DMS 273 (cell line): ENCODE data around the gene RIOX2.

ENCODE experiments used
- DNase-seq: peaks from one replicate; lab custom pipeline; 2025; ENCODE audit not compliant: unreplicated experiment; lab: John Stamatoyannopoulos, UW

RIOX2 gene

DNA sequence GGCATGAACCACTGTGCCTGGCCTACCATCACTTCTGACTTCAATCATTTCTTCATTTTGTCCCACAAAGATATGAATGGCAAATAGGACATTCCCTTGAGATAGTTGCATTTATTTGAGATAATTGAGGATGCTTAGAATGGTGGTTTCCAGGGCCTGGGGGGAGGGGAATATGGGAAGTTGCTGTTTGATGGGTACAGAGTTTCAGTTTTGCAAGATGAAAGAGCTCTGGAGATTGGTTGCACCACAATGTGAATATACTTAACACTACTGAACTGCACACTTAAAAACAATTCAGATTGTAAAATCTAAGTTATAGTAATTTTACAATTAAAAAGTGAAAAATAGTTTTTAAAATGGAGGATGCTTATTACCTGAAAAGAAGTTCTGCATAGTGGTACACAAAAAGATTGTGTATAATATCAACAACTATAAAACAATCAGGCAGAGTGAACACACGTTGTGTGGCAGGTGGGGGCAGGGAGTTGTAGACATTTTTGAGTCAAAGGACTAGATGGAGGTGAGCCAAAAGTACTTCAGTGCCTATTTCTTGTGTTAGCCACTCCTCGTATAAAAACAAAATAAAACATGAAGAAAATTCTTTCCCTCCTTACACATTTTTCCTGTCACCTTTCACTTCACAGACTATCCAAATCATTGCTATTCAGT lies 18.5 kb upstream of the RIOX2 start:
- DNase-seq = no peak

DNA sequence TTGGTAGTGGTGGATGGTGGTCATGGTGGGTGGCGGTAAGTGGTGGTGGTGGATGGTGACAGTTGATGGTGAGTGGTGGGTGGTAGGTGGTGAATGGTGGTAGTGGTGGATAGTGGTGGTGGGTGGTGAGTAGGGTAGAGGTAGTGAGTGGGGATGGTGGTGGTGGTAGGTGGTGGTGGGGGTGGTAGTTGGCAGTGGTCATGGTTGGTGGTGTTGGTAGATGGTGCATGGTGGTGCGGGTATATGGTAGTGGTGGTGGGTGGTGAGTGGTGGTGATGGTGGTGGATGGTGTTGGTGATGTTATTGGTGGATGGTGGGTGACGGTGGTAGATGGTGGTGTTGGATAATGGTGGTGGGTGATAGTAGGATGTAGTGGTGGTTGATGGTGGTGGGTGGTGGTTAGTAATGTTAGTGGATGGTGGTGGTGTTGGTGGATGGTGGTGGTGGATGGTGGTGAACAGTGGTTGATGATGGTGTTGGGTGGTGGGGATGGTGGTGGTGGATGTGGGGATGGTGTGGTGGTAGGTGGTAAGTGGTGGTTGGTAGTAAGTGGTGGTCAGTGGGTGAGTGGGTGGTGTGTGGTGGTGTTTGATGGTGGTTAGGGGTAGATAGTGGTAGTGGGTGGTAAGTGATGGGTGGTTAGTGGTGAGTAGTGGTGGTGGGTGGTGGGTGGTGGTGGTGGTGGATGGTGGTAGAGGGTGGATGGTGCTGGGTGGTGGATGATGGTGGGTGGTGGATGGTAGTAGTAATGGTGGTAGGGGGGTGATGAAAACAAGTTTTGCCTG lies 16.7 kb upstream of the RIOX2 start:
- no peak for DNase-seq

GRCh38 chr3:97987306-97987705 lies 15.1 kb upstream of the RIOX2 start:
- no peak for DNase-seq

DNA sequence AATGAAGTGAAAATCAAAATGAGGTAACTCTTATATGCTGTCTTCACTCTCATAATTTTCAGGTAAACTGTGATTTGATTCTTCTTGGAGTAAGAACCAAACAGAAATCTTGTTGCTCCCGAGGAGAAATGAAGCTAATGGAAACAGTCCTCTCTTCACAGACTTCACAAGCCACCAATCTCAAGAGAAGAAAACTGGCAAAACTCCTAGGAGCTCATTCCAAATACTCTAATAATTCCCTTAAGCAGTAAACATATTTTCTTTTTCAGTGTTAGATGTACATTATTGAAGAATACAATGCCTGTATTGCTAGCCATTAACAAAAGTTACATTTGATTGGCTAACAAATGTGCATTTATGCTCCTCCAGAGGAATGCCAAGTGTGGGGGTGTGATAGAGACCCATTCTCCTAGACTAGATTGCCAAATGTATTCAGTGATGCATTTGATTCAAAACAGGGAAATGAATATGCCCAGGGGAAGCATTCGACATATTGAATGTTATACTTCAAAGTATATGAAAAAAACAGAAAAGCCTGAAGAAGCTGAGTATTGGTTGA lies 11.8 kb upstream of the RIOX2 start:
- DNase-seq = peak; percentile 41

DNA sequence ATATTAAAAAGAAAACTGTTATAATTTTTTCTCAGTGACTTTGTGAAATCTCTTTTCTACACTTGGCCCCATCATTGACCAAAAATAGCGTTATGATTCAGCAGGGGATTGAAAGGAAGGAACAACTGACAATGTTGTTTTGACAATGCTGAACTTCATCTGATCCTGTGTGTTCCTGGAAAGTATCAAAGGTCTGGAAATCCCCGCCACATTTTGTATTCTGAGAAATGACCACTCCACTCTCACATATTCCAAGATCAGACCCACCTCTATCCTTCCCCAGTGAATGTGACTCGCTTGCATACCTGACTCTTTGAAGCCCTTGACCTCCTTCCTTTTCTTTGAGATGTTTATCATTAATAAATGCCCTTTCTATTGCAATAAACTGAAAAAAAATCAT lies 9.7 kb upstream of the RIOX2 start:
- no peak for DNase-seq

DNA sequence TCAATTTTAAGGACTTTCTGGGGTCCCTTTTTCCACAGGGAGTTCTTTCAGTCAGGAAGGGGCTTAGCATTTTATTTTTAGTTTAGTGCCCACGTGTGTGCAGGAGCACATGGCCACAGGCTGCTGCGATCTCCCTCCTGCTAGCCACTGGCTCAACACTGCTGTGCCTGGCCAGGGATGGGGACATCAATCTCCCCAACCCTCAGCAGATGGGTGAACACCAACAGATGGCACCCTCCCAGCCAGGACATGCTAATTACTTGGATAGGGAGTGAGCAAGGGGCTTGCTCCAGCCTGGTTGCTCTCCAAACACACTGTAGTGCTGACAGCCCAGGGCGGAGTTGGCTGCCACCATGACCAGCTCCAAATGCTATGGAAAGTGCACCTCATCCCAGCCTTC lies 7.4 kb upstream of the RIOX2 start:
- DNase-seq = peak; percentile 99

- peak; percentile 21 for DNase-seq
Observed at GRCh38 chr3:97975466-97975865, 3.2 kb upstream of the RIOX2 start.

- DNase-seq = no peak
Observed at GRCh38 chr3:97974996-97975395, 2.8 kb upstream of the RIOX2 start.

GRCh38 chr3:97972976-97973375 lies 745 bp upstream of the RIOX2 start:
- DNase-seq = no peak

DNA sequence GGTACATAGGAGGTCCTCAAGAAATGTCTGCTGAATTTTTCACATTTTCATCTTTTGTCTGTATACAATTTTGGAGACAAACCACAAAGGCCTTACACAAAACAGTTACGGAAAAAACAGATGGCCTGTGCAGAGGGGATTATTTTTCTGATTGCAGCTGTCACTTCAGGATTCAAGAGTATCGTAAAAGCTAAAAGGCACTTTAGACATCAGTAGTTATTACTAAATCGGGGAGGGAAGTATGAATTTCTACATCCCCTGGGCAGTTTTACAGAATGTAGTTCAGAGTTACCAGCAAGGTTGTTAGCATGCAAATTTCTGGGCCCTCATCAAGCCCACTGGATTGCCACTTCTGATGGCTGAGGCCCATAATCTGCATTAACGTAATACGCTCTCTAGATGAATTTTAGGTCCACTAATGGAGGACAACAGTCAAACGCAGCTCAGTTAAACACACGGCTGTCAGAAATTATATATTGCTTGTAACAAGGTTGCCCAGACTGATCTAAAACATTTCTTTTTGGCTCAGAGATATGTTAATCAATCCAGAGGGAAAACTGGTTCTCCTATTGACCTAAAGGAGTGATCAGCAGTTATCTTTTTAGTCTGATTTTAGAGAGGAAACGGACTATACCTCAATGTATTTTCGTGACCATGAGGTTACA lies 1.1 kb downstream of the RIOX2 start:
- peak; percentile 71 for DNase-seq

GRCh38 chr3:97970156-97970555 lies 2.1 kb downstream of the RIOX2 start:
- DNase-seq = peak; percentile 39

GRCh38 chr3:97969541-97969940 lies 2.7 kb downstream of the RIOX2 start:
- peak; percentile 55 for DNase-seq

- DNase-seq = no peak
Observed at GRCh38 chr3:97968376-97968775, 3.9 kb downstream of the RIOX2 start.

DNA sequence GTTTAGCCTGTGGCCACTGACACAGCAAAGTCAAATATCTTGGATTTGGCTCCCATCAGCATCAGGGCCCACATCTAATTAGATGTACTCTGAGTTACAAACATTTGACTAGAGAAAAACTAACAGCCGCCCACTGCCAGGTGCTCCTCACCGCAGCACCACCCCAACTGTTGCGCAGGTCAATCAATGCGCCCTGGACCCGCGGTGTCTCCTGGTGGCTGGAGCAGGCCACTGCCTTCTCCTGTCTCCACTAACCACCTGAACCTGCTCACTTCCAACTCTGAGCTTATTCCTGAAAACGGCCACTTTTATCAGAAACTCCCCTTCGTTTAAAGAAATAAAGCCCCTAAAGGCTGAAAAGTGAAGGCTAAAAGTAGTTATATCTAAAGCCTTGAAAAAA lies 4.3 kb downstream of the RIOX2 start:
- DNase-seq = peak; percentile 63

DNA sequence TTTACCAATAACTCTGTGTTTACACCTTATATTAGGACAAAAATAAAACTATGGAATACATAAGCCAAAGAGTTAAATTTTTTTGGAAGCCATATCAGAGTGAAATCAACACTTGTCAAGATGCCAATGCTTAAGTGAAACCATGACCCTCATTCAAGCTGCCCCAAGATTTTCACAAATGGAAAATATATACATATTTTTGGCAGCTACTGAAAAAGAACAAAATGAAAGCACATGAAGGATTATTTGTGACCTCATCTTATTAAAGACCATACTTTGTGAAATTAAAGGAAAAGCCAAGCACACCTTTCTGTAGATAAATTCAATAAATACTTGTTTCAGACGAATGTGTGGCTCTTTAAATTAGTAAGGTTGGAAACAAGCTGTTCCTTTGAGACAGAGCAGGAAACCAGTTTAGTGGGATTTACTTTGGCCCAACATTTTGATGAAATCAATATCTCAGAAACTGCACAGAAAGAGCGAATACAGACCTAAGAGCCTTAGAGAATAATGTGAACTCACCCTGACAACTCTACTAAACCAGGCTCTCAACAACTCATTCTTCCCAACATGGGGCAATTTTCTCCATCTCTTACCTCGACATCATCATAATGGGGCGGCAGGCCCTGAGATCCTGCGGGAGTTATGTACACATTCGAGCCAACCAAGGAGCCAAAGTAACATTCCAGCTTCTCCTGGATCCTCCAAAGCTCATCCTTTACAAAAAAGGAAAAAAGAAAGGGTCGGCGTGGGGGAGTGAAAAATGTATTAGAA lies 11.1 kb downstream of the RIOX2 start:
- peak; percentile 53 for DNase-seq

DNA sequence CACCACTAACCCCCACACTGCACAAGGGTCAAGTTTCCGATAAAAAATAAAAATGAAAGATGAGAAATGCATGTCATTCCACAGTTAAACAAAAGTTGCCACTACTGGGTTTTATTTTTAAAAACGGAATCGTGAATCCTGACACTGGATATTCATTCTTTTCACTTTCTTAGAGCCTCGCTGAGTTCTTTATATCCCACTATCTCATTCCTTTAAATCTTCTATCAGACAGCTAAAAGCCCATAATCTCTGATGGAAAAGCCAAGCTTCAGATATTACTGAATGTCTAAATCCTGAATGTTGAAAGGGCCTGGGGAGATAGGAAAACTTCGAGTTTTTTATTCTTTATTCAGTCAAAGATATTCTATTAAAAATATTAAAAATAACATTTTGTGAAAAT lies 11.7 kb downstream of the RIOX2 start:
- no peak for DNase-seq

- peak; percentile 37 for DNase-seq
Observed at GRCh38 chr3:97959872-97960271, 12.4 kb downstream of the RIOX2 start.

- DNase-seq = no peak
Observed at GRCh38 chr3:97958796-97959195, 13.4 kb downstream of the RIOX2 start.

GRCh38 chr3:97958396-97958795 lies 13.8 kb downstream of the RIOX2 start:
- DNase-seq = peak; percentile 24

- peak; percentile 66 for DNase-seq
Observed at GRCh38 chr3:97957617-97958311, 14.5 kb downstream of the RIOX2 start.
